ENCODE measurements around the gene TBX1. TPM values are rescaled to one million over a fixed set of nuclear protein-coding genes. Genes with fewer than 3 reads are reported as not detected.

Gene TBX1
- total RNA-seq, 1 experiment from 2014 or later: 12.8 TPM

DNA sequence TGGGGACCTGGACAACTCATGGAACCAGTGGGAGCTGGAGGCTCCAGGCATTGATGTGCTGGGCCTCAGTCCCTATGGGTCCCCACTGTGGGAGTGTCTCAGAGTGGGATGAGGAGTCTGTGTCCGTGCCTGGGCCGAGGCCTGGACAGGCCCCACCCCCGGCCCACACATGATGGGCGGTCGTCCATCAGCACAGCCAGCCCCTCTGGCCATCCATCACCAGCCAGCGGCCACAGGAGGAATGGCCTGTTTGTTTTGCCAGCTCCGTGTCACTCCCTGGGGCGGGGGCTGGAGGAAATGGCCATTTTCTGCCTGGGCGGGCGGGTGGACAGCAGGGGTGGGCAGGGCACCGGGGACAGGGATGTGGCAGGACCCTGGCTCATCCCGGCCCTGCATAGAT lies 13.0 kb upstream of the TBX1 start (continued):
- TF ChIP-seq, protein P1, sequence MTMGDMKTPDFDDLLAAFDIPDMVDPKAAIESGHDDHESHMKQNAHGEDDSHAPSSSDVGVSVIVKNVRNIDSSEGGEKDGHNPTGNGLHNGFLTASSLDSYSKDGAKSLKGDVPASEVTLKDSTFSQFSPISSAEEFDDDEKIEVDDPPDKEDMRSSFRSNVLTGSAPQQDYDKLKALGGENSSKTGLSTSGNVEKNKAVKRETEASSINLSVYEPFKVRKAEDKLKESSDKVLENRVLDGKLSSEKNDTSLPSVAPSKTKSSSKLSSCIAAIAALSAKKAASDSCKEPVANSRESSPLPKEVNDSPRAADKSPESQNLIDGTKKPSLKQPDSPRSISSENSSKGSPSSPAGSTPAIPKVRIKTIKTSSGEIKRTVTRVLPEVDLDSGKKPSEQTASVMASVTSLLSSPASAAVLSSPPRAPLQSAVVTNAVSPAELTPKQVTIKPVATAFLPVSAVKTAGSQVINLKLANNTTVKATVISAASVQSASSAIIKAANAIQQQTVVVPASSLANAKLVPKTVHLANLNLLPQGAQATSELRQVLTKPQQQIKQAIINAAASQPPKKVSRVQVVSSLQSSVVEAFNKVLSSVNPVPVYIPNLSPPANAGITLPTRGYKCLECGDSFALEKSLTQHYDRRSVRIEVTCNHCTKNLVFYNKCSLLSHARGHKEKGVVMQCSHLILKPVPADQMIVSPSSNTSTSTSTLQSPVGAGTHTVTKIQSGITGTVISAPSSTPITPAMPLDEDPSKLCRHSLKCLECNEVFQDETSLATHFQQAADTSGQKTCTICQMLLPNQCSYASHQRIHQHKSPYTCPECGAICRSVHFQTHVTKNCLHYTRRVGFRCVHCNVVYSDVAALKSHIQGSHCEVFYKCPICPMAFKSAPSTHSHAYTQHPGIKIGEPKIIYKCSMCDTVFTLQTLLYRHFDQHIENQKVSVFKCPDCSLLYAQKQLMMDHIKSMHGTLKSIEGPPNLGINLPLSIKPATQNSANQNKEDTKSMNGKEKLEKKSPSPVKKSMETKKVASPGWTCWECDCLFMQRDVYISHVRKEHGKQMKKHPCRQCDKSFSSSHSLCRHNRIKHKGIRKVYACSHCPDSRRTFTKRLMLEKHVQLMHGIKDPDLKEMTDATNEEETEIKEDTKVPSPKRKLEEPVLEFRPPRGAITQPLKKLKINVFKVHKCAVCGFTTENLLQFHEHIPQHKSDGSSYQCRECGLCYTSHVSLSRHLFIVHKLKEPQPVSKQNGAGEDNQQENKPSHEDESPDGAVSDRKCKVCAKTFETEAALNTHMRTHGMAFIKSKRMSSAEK (CRISPR knock-in tag; IDR thresholded peaks at IDR 0.05; ENCODE audit: borderline replicate concordance): no peak
- TF ChIP-seq NR3C1 (CRISPR knock-in tag; conservative IDR thresholded peaks at IDR 0.05; ENCODE audit: low read depth) (no peak), IRF2 (CRISPR knock-in tag; IDR thresholded peaks at IDR 0.05; ENCODE audit: borderline replicate concordance, low read depth) (no peak), FOXP1 (CRISPR knock-in tag; IDR thresholded peaks at IDR 0.05; ENCODE audit: borderline replicate concordance) (no peak)

DNA sequence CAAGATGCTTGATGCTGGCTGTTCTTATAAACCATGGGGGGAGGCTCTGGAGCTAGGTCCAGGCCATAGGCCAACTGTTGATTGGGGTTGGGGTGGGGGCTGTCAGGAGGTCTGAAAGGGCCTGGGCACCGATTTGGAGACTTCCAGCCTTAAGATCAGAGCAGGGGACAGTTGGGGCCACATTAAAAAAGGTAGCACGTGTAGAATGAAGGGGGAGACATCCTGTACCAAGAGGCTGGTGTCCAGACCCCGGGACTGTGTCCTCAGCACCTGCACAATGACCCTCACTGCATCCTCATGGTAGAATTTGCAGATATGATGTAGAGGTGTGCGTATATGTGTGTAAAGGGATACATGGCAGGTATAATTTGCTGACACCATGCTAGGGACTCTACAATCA lies 12.4 kb upstream of the TBX1 start:
- Mint-ChIP-seq H3K36me3 (no peaks in the 10 kb centered on the region), H3K4me1 (0 out of 2 replicates have a peak, but pooled peaks cover 2% of the 10 kb centered on the region), H3K9me3 (no peaks in the 10 kb centered on the region), H3K4me3 (no peak overlapping the region), H3K27me3 (ENCODE audit: low read depth) (peaks cover 15% of the 10 kb centered on the region), H3K27ac (no peak overlapping the region)
- DNase-seq (ENCODE audit: low spot score) (no peak), ATAC-seq (no peak)
- TF ChIP-seq, protein P2, sequence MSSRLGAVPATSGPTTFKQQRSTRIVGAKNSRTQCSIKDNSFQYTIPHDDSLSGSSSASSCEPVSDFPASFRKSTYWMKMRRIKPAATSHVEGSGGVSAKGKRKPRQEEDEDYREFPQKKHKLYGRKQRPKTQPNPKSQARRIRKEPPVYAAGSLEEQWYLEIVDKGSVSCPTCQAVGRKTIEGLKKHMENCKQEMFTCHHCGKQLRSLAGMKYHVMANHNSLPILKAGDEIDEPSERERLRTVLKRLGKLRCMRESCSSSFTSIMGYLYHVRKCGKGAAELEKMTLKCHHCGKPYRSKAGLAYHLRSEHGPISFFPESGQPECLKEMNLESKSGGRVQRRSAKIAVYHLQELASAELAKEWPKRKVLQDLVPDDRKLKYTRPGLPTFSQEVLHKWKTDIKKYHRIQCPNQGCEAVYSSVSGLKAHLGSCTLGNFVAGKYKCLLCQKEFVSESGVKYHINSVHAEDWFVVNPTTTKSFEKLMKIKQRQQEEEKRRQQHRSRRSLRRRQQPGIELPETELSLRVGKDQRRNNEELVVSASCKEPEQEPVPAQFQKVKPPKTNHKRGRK (CRISPR knock-in tag; IDR thresholded peaks at IDR 0.05; ENCODE audit: borderline replicate concordance): no peak
- TF ChIP-seq ZNF219 (CRISPR knock-in tag; IDR thresholded peaks at IDR 0.05; ENCODE audit: borderline replicate concordance) (no peak), CBFB (CRISPR knock-in tag; IDR thresholded peaks at IDR 0.05; ENCODE audit: low read depth) (no peak)
- POLR2A ChIA-PET: no interaction called here
- CTCF ChIA-PET: interaction anchor here (0.8 to 1.6 kb wide), 3 partner anchors 18 to 28 kb away, joined by 3 to 10 read pairs (median 4); no protein-coding TSS in a partner anchor

GRCh38 chr22:19748991-19749664 lies 11.4 kb upstream of the TBX1 start:
- peaks cover 25% of the 10 kb centered on the region for H3K27me3 Mint-ChIP-seq (ENCODE audit: low read depth)
- ChIA-PET POLR2A (no interaction called here), CTCF (interaction anchor here (0.8 to 1.6 kb wide), 3 partner anchors 19 to 27 kb away, joined by 3 to 10 read pairs (median 4); no protein-coding TSS in a partner anchor)
- no peak overlapping the region for H3K4me3 Mint-ChIP-seq
- no peaks in the 10 kb centered on the region for H3K36me3 Mint-ChIP-seq
- H3K9me3 Mint-ChIP-seq: no peaks in the 10 kb centered on the region
- H3K4me1 Mint-ChIP-seq: 0 out of 2 replicates have a peak, but pooled peaks cover 2% of the 10 kb centered on the region
- DNase-seq (ENCODE audit: low spot score) (no peak), ATAC-seq (no peak)
- no peak overlapping the region for H3K27ac Mint-ChIP-seq
- TF ChIP-seq CBFB (CRISPR knock-in tag; IDR thresholded peaks at IDR 0.05; ENCODE audit: low read depth) (no peak), IRF2 (CRISPR knock-in tag; IDR thresholded peaks at IDR 0.05; ENCODE audit: borderline replicate concordance, low read depth) (no peak), SP1 (CRISPR knock-in tag; conservative IDR thresholded peaks at IDR 0.05) (no peak), GRHL2 (CRISPR knock-in tag; IDR thresholded peaks at IDR 0.05; ENCODE audit: insufficient replicate concordance, severe bottlenecking) (no peak), OVOL2 (CRISPR knock-in tag; IDR thresholded peaks at IDR 0.05; ENCODE audit: borderline replicate concordance) (no peak), ATF1 (CRISPR knock-in tag; IDR thresholded peaks at IDR 0.05) (no peak), MAX (CRISPR knock-in tag; IDR thresholded peaks at IDR 0.05) (no peak), ELF4 (CRISPR knock-in tag; IDR thresholded peaks at IDR 0.05; ENCODE audit: low read depth) (no peak), SMAD3 (CRISPR knock-in tag; IDR thresholded peaks at IDR 0.05; ENCODE audit: borderline replicate concordance) (no peak), ZBTB21 (CRISPR knock-in tag; IDR thresholded peaks at IDR 0.05; ENCODE audit: borderline replicate concordance) (no peak), GTF2I (CRISPR knock-in tag; conservative IDR thresholded peaks at IDR 0.05) (no peak), FOXJ3 (CRISPR knock-in tag; IDR thresholded peaks at IDR 0.05; ENCODE audit: borderline replicate concordance) (no peak), FOXK1 (CRISPR knock-in tag; IDR thresholded peaks at IDR 0.05) (no peak), ZNF121 (CRISPR knock-in tag; IDR thresholded peaks at IDR 0.05) (no peak), ZNF671 (CRISPR knock-in tag; IDR thresholded peaks at IDR 0.05) (no peak)
- TF ChIP-seq, protein P3, sequence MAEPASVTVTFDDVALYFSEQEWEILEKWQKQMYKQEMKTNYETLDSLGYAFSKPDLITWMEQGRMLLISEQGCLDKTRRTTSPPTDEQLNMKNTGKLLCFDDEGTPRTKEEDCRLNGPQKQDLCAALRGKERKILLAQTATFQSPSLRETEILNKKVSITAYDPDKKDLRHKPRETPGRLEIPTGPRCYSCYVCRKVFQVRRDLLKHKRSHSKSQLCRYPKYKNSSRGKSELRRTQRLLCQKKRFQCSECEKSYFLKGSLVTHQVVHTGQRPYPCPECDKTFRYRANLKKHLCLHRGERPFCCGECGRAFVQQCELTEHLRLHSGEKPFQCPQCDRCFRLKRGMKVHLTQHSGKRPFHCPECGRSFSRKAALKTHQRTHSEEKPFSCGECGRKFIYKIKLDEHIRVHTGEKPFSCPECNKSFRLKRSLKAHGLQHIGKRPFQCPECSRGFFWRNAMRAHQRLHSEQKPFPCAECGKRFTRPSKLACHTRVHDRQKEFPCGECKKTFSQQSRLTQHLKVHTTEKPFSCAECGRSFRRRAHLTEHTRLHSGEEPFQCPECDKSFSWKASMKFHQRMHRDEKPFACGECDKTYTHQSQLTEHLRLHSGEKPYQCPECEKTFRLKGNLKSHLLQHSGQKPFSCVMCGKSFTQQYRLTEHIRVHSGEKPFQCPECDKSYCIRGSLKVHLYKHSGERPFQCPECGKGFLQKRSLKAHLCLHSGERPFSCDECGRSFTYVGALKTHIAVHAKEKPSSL (CRISPR knock-in tag; conservative IDR thresholded peaks at IDR 0.05): no peak
- TF ChIP-seq, protein P4, sequence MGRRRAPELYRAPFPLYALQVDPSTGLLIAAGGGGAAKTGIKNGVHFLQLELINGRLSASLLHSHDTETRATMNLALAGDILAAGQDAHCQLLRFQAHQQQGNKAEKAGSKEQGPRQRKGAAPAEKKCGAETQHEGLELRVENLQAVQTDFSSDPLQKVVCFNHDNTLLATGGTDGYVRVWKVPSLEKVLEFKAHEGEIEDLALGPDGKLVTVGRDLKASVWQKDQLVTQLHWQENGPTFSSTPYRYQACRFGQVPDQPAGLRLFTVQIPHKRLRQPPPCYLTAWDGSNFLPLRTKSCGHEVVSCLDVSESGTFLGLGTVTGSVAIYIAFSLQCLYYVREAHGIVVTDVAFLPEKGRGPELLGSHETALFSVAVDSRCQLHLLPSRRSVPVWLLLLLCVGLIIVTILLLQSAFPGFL (CRISPR knock-in tag; IDR thresholded peaks at IDR 0.05; ENCODE audit: borderline replicate concordance): no peak

Measured in WTC11 (cell line).